NCI-H2171 treated with DMSO at 0.1 percent for 48 hours (cell line): ENCODE measurements around the gene PIP5K1C.

Experiments
- DNase-seq: peaks from one replicate; lab custom pipeline; 2025; lab: John Stamatoyannopoulos, UW

The PIP5K1C gene

GRCh38 chr19:3694361-3695123, 5.7 kb downstream of the PIP5K1C start:
- DNase-seq, result no peak

- DNase-seq, result no peak
These were observed 7.0 kb downstream of the PIP5K1C start for GRCh38 chr19:3693025-3693925.

- no peak for DNase-seq
These were observed 7.9 kb downstream of the PIP5K1C start for GRCh38 chr19:3692141-3693024.

GRCh38 chr19:3691726-3692125, 8.5 kb downstream of the PIP5K1C start:
- no peak for DNase-seq

- no peak for DNase-seq
These were observed 8.9 kb downstream of the PIP5K1C start for GRCh38 chr19:3691372-3691716.

DNA sequence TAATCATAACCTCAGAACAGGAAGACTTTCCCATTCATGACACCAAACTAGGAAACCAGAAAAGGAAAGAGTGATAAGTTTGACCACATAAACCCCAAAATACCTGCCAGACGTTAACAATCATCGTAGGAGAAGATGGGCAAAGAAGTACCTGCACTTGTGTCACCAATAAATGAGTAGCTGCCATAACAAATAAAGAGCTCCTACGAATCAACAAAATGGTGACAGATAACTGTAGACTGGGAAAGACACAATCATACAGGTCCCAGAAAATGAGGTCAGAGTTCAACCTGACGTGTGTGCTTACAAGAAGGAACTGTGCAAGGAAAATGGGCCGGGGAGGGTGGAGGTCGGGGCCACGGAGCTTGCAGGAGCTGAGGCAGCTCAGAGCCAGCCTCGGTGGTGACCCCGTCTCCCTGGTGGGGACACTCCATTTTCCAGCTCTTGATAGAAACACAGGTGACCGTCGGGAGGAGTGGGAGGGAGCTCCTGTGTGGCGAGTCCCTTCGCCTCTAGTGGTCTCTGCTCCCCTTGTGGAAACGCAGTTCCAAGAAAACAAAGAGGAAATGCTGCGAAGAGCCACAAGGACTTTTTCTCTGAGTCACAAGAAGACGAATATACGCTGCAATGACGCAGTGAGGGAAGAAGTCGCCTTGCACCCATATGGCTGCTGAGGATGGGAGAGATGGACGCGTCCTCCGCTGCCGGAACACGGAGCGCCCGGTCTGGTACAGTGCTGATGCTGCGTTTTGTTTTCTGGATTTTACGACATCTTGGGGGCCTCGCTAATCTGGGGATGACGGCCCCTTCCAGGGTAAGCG, 9.5 kb downstream of the PIP5K1C start:
- DNase-seq, result no peak

- peak; percentile 41 for DNase-seq
These were observed 12.2 kb downstream of the PIP5K1C start for GRCh38 chr19:3687774-3688706.

DNA sequence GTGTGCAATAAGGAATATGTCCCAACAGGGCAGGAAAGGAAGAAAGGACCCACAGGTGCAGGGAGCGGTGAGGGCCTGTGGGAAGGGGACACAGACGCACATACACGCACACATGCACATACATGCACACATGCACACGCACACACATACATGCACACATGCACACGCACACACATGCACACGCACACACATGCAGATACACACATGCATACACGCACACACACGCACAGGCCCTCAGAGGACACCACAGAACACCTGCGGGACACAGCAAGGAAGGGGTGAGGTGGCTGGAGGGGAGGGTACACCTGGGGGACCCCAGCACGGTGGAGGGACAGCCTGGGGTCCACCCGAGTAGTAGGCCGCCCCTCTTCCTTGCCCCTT, 12.9 kb downstream of the PIP5K1C start:
- no peak for DNase-seq

DNA sequence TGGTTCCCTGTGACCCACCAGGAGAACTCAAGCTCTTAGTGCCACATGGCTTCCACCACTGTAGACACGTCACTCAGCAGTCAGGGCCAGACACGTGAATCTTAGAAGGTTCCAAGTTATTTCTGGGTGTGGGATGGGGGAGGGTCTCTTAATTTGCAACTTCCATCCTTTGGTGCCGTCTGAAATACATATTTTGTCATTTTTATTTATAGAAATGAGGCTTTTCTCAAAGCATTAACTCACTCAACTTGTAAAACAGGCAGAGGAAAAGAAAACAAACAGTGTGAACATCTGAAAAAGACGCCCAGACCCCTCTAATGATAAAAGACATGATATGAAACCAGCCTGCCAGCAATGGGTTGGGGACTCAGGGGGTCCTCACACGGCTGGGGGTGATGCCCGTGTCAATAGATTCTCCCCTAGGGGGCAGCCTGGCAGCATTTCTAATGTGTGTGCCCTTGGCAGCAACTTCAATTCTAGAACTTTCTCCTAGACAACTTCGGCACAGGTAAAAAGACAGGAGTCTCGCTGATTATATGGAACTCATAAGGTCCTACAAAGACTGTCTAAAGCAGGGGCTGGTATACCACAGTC, 15.4 kb downstream of the PIP5K1C start:
- DNase-seq, result no peak

DNA sequence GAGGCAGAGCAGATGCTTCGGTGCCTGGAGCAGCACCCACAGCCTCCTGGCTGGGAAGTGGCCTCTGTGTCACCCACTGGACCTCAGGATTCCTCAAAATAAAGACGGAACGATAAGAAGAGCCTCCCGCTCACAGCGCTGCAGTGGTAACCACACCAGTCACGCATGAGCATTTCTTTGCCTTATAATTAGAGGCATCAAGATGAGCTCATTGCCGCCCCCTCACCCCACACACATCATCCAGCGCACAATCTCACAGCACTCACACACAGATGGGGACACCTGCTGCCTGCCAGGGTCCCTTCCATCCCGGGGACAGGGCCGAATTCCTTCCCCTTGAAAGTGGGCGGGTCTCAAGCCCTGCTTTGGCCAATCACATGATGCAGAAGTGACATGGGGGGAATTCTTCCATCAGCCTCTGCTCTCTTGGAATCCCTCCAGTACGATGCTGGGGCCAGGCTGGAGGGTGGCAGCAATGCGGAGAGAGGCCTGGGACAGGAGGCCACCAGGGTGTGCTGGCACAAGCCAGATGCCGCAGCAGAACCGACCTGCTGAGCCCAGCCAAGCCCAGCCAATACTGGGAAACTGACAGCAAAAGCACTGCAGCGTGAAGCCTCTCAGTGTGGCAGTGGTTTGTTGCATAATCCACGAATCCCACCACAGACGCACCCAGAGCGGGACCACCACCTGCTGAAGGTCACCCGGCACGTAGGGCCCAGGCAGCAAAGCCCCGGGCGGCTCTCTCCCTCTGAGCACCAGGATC, 16.0 kb downstream of the PIP5K1C start:
- peak; percentile 66 for DNase-seq

- DNase-seq, result no peak
These were observed 16.7 kb downstream of the PIP5K1C start for GRCh38 chr19:3683405-3684053.

DNA sequence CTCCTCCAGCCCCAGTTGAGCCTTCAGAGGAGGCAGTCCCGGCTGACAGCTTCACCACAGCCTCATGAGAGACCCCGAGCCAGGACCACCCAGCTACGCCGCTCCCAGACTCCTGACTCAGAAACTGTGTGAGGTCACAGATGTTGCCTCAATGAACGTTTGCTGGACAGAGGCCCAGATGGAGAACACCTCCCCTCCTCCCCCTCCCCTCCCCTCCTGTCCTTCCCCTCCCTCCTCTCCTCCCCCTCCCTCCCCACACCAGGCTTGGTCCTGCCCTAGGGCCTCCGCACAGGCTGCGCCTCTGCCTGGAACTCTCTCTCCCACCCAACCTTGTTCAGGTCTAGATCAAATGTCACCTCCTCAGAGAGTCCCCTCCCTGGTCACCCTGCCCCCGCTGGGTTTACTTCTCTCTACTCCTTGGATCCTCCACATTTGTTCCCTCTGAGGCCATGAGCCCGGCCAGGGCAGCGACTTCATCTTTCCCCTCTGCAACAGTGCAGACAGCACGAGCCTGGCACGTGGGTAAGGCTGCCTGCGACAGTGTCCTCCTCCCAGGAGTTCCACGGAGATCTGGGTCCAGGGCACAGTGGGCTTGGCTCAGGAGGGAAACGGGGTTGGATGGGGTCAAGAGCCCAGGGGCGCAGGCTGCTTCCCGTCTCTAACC, 17.4 kb downstream of the PIP5K1C start:
- DNase-seq, result no peak

DNA sequence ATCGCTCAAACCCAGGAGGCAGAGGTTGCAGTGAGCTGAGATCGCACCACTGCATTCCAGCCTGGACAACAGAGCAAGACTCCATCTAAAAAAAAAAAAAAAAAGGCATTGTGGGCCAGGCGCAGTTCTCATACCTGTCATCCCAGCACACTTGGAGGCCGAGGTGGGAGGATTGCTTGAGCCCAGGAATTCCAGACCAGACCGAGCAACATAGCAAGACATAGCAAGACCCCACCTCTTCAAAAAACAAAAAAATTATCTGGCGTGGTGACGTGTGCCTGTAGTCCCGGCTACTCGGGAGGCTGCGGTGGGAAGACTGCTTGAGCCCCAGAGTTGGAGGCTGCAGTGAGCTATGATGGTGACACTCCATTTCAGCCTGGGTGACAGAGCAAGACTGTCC, 18.0 kb downstream of the PIP5K1C start:
- no peak for DNase-seq

DNA sequence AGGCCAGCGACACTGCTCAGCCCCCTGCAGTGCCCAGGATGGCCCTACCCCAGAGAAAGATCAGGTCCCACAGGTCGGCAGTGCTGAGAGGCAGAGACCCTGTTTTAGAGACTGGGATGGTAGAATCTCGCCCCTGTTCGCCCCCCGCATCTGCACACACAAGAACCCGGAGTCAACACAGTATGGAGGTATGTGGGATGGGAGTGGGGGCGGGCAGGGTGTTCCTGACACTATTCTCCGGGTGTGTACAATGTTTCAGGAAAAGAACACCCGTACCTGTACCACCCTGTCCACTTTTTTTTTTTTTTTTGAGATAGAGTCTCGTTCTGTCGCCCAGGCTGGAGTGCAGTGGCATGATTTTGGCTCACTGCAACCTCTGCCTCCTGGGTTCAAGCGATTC, 19.3 kb downstream of the PIP5K1C start:
- no peak for DNase-seq

- no peak for DNase-seq
These were observed 20.7 kb downstream of the PIP5K1C start for GRCh38 chr19:3679581-3679980.

DNA sequence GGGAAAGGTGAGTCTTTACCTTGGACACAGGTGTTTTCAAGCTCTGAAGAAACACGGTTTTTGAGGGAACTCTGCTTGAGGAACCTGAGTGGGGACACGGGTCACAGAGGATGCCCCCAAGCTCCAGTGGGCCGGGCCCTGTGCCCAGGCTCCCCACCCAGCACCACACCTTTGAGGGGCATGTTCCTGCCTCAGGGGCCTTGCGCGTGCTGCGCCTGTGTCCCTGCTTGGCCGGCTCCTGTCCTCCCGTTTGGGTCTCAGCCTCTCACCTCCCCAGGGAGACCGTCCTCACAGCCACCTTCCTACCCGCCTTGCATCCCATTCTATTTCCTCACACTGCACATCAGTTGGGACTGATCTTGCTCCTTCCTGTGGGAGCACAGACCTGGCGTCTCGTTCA, 21.1 kb downstream of the PIP5K1C start:
- no peak for DNase-seq

GRCh38 chr19:3678188-3678587, 22.1 kb downstream of the PIP5K1C start:
- DNase-seq, result no peak
